D721Med (cell line): ENCODE measurements around the gene GPR161.

Experiments used
- DNase-seq: peaks from one replicate; pipeline ENCODE4 v3.0.0; 2011; ENCODE audit warnings: low spot score; ENCODE audit not compliant: insufficient read length
- FAIRE-seq: peaks from 2 replicates; lab custom pipeline; 2011; peaks lifted over from hg19 to GRCh38; lab: Jason Lieb, UNC
- TF ChIP-seq, protein P1 (sequence below): IDR thresholded peaks from 2 replicates; pipeline ENCODE4 v1.5.1; 2012; ENCODE audit warnings: mild to moderate bottlenecking, control low read depth; ENCODE audit not compliant: insufficient read depth; ENCODE audit errors: missing control alignments

Gene GPR161

DNA sequence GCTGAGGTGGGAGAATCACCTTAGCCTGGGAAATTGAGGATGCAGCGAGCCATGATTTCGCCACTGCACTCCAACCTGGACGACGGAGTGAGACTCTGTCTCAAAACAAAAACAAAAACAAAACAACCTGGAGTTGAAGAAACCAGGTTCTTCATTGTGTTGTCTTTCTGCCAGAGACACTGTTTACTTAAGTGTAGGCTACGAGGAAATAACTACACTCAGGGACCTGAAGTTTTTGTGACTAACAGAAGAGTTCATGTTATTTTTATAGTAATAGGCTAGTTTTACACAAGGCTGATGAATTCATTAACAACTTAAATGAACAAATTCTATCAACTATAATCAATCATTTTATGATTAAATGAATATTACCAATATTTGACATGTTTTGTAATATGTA is 101.4 kb downstream of the GPR161 start:
- DNase-seq (no peak), FAIRE-seq (no peak)
- TF ChIP-seq, protein P1, sequence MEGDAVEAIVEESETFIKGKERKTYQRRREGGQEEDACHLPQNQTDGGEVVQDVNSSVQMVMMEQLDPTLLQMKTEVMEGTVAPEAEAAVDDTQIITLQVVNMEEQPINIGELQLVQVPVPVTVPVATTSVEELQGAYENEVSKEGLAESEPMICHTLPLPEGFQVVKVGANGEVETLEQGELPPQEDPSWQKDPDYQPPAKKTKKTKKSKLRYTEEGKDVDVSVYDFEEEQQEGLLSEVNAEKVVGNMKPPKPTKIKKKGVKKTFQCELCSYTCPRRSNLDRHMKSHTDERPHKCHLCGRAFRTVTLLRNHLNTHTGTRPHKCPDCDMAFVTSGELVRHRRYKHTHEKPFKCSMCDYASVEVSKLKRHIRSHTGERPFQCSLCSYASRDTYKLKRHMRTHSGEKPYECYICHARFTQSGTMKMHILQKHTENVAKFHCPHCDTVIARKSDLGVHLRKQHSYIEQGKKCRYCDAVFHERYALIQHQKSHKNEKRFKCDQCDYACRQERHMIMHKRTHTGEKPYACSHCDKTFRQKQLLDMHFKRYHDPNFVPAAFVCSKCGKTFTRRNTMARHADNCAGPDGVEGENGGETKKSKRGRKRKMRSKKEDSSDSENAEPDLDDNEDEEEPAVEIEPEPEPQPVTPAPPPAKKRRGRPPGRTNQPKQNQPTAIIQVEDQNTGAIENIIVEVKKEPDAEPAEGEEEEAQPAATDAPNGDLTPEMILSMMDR: no peak

DNA sequence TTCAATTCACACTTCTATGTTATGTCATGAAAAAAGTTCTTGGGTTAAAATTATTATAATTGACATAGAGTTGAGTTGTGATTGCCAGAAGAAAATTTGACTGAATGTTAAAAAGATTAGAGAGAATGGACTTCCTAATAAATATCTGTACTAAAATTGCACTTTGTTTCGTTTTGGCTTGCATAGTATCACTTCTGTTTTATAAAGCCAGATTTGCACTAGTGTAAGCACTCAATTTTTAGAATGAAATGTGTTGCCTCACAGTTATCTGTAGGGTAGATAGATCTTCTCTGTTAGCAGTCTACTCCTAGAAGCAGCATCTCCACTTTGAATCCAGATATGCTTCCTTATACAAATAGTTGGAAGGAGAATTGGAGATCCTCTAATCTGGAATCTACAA is 104.7 kb downstream of the GPR161 start:
- FAIRE-seq (no peak), DNase-seq (no peak)
- TF ChIP-seq, protein P1: no peak

DNA sequence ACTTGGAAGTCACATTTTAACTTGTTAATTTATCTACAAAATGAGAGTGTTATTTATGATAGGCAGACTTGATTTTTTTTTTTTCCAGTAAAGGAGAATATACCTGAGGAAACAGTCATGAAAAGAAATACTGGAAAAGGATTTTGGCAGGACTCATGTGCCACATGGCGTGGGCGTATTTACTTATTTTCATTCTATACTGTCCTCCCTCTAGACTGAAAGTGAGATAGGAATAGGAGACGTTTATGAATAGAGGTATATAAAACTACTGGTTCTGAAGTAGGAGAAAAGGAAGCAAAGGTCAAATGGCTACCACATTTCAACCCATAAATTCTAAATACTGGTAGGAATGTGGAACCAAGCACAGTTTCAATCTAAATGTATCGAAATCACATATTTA is 105.1 kb downstream of the GPR161 start:
- FAIRE-seq (no peak), DNase-seq (no peak)
- TF ChIP-seq, protein P1: no peak

DNA sequence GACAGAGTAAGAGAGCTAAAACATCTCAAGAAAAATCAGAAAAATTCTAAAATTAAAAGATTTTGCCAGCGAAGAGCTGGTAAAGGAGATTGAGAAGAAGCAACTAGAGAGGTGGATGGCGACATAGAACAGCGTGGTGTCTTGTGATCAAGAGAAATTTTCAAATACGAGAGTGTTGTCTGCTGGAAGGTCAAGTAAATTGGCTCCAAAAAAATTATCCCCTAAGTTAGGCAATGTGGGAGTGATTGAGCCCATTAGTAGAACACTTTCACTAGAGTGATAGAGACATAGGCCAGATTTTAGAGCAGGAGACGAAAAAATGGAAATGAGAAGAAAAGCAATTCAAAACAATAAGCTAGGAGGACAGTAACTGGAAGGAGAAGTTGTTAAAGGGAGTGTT is 105.5 kb downstream of the GPR161 start:
- TF ChIP-seq, protein P1: no peak
- DNase-seq (no peak), FAIRE-seq (no peak)
